Coronary artery (tissue), 2 donors: ENCODE data around the gene SPAG6.

Source experiments
- DNase-seq: peaks from one replicate; pipeline ENCODE4 v3.0.0-alpha.2; 2017; ENCODE audit warnings: low spot score
- H3K27ac ChIP-seq, 2 donors: fragments of 200-600 bp; sonication (generic); one replicate each; pipeline ENCODE4 v1.5.1; 2016 to 2019
- H3K4me3 ChIP-seq: fragments of 200-600 bp; sonication (generic); 2 replicates; pipeline ENCODE4 v1.5.1; 2016; ENCODE audit warnings: mild to moderate bottlenecking, moderate library complexity
- TF ChIP-seq, protein P1 (sequence below): fragments of 200-600 bp; sonication (generic); IDR thresholded peaks from one replicate; pipeline ENCODE4 v1.5.1; 2019; ENCODE audit warnings: antibody characterized with exemption

Gene SPAG6

DNA sequence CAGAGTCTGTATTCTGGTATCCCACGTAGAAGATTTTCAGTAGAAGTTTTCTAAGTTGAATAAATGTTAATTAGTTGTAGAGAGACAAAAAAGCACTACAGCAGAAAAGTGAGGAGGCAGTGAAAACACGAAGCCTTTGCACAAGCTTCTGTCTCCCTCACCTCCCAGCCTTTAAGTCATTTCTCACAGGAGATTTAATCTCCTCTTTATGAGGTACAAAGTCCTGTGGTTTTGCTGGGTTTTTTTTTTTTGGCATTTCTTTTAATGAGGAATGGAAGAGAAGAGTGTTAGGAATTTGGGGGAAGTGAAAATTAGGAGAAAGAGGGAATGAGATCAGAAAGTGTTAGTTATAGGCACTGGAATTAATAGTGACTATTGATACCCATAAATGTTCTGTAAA lies 21.5 kb downstream of the SPAG6 start:
- no peak overlapping the region for H3K27ac ChIP-seq
- TF ChIP-seq, protein P1, sequence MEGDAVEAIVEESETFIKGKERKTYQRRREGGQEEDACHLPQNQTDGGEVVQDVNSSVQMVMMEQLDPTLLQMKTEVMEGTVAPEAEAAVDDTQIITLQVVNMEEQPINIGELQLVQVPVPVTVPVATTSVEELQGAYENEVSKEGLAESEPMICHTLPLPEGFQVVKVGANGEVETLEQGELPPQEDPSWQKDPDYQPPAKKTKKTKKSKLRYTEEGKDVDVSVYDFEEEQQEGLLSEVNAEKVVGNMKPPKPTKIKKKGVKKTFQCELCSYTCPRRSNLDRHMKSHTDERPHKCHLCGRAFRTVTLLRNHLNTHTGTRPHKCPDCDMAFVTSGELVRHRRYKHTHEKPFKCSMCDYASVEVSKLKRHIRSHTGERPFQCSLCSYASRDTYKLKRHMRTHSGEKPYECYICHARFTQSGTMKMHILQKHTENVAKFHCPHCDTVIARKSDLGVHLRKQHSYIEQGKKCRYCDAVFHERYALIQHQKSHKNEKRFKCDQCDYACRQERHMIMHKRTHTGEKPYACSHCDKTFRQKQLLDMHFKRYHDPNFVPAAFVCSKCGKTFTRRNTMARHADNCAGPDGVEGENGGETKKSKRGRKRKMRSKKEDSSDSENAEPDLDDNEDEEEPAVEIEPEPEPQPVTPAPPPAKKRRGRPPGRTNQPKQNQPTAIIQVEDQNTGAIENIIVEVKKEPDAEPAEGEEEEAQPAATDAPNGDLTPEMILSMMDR, result no peak
- no peak for DNase-seq
- H3K4me3 ChIP-seq, result no peak overlapping the region

DNA sequence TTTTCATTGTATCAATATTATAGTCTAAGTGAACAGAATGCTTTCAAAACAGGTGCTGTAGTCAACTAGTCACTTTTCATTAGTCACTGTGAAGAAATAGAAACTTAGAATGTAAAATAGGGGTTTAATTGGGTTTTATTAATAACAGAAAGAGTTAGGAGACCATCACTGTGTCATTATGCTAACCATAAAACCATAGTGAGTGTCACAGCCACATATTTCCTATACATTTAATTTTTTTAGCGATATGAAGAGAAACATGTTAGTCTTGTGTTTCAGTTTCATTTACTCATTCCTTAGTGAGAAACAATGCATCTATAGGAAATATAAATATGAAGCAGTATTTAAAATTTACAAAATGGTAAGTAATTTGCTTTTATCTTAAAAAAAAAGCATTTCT lies 22.2 kb downstream of the SPAG6 start:
- TF ChIP-seq, protein P1, result no peak
- Histone ChIP-seq H3K4me3 (no peak overlapping the region), H3K27ac (no peak overlapping the region)
- DNase-seq, result no peak

DNA sequence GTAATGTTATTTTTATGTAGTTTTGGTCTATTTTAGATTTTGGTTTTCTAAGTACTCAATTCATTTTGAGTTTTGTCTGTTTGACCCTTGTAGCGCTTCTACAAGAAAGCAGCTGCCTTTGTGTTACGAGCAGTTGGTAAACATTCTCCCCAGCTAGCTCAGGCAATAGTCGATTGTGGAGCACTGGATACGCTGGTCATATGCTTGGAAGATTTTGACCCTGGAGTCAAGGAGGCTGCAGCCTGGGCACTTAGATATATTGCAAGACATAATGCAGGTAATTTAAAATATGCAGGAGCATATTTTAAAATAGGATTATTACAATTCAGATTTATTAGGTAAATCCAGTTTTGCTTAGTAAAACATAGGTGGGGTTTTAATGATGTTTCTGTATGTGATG lies 23.1 kb downstream of the SPAG6 start:
- TF ChIP-seq, protein P1, result no peak
- DNase-seq, result no peak
- Histone ChIP-seq H3K27ac (no peak overlapping the region), H3K4me3 (no peak overlapping the region)

DNA sequence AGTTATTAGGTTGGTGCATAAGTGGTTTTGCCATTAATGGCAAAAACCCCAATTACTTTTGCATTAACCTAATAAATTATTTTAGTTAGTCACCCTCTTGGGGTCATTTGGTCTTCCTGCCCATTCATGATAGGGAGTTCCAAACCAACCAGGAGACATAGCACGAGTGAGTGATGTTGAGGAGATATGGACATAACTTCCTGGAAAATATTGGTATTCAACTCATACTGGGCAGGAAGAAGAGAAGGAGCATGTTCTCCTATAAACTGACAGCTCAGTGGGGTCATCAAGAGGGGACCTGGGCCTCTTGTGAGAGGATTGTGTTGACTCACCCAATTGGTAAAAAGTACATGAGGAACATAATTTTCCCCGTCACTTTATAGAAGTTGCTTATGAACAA lies 23.7 kb downstream of the SPAG6 start:
- no peak overlapping the region for H3K27ac ChIP-seq

DNA sequence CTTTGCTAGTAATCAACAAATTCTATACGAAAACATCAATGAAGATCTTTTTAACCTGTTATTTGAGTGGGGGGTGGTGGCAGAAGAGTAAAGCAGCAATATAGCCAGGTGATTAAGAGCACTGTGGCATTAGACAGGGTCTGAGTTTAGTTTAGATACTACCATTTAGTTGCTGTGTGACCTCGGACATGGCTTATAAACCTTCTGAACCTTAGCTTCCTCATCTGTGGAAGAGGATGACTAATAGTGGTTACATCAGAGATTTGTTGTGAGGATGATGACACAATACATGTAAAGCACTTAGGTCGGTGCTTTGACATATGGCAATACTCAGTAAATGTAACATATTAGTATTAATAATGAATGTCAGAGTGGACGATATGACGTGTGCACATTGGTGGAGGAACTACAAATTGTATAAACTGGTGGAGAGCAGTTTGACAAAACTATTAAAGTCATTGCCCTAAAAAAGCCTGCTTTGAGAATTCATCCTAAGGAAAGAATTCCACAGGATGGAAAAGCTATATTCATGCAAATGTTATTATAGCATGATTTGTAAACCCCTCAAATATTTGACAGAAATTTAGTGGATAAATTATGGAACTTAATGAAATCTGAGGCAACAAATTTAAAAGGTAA lies 24.3 kb downstream of the SPAG6 start:
- H3K4me3 ChIP-seq, result no peak overlapping the region
- no peak overlapping the region for H3K27ac ChIP-seq
- TF ChIP-seq, protein P1, result no peak
- DNase-seq, result no peak

More for the DNA sequence above, 23.7 kb downstream of the SPAG6 start:
- H3K4me3 ChIP-seq, result no peak overlapping the region
- DNase-seq, result no peak
- TF ChIP-seq, protein P1, result no peak

DNA sequence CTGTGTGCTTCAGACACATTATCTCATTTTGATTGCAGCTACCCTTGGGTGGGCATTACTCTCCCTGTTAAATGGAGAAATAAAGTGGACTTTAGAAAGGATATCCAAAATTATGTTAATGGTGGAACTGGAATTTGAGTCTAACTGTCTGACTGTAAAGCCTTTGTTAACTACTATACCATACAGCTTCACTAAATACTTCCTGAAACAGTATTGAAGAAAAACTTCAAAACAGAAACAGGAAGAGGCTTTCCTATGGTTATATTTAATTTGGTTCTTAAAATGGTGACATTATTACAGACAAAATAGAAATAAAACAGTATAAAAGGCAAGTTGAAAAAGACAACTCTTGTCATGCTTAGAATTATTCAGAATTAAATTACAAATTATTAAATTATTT lies 25.0 kb downstream of the SPAG6 start:
- no peak overlapping the region for H3K4me3 ChIP-seq
- DNase-seq, result no peak
- TF ChIP-seq, protein P1, result no peak

DNA sequence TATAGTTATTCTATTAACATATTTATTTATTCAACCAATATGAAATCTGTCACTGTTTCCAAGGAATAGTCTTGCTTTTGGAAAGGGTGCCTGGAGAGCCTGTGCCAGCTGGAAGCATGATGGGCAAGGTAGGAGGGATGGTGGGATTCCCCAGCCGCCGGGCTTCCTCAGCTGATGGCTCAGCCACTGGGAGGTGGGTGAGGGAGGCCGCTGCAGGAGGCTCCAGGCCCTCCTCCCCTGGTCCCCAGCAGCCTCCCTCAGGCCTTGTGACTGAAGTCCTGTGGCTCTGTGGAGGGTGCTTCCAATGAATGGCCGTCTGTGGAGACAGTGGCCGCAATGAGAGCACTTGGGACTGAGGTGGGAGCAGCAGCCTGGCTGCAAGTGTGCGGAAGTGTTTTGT lies 27.0 kb downstream of the SPAG6 start:
- H3K27ac ChIP-seq, result no peak overlapping the region
- no peak overlapping the region for H3K4me3 ChIP-seq
- TF ChIP-seq, protein P1, result no peak
- no peak for DNase-seq

More for the DNA sequence above, 25.0 kb downstream of the SPAG6 start:
- H3K27ac ChIP-seq, result no peak overlapping the region
